Stimulated activated CD8-positive, alpha-beta memory T cell treated with anti-CD3 and anti-CD28 coated beads, Interleukin-7, amount 100 ng/mL, for 1 hour (primary cell): ENCODE measurements around the gene GLB1L3.
"Not testable (repeated sequence)": the region's sequence is repeated elsewhere in the genome, so short reads cannot be mapped to it uniquely, and the experiment has no call there.

Experiments used
- DNase-seq, 2 donors: peaks; one replicate each; pipeline ENCODE4 v3.0.0-alpha.2; 2020; ENCODE audit warnings: low read depth in 2 of 2

The GLB1L3 gene

GRCh38 chr11:134252346-134253187 is 23.6 kb upstream of the GLB1L3 start:
- no peak for DNase-seq

GRCh38 chr11:134253188-134253993 is 22.8 kb upstream of the GLB1L3 start, which contains the start of the genes ACAD8 and THYN1:
Gene ACAD8, plus strand, starts transcription at chr11:134253568. Its CDS starts 33 bp downstream, at chr11:134253601.
Gene THYN1, minus strand, starts transcription at chr11:134253352. Its CDS starts 470 bp downstream, at chr11:134252882.
- DNase-seq, result peak; percentile 85 to 90

- no peak for DNase-seq
These were observed 21.6 kb upstream of the GLB1L3 start for GRCh38 chr11:134254433-134255183.

GRCh38 chr11:134255184-134255561 is 21.0 kb upstream of the GLB1L3 start:
- DNase-seq, result not testable (repeated sequence)

GRCh38 chr11:134257101-134257500 is 19.1 kb upstream of the GLB1L3 start:
- DNase-seq, result no peak

GRCh38 chr11:134258577-134258976 is 17.6 kb upstream of the GLB1L3 start:
- DNase-seq, result no peak

GRCh38 chr11:134260503-134260902 is 15.7 kb upstream of the GLB1L3 start:
- DNase-seq, result no peak

- DNase-seq, result no peak
These were observed 15.2 kb upstream of the GLB1L3 start for GRCh38 chr11:134260983-134261382.

- no peak for DNase-seq
These were observed 14.3 kb upstream of the GLB1L3 start for GRCh38 chr11:134261626-134262488.

- DNase-seq, result no peak
These were observed 11.0 kb upstream of the GLB1L3 start for GRCh38 chr11:134264966-134265764.

GRCh38 chr11:134266440-134266839 is 9.7 kb upstream of the GLB1L3 start:
- no peak for DNase-seq

- DNase-seq, result no peak
These were observed 9.3 kb upstream of the GLB1L3 start for GRCh38 chr11:134266841-134267251.

GRCh38 chr11:134267461-134267860 is 8.7 kb upstream of the GLB1L3 start:
- DNase-seq, result no peak

- DNase-seq, result no peak
These were observed 8.2 kb upstream of the GLB1L3 start for GRCh38 chr11:134267966-134268365.

GRCh38 chr11:134270250-134270714 is 5.9 kb upstream of the GLB1L3 start:
- DNase-seq, result no peak

GRCh38 chr11:134271978-134272377 is 4.2 kb upstream of the GLB1L3 start:
- DNase-seq, result no peak

- DNase-seq, result no peak
These were observed 3.5 kb upstream of the GLB1L3 start for GRCh38 chr11:134272381-134273316.

GRCh38 chr11:134273317-134273712 is 2.9 kb upstream of the GLB1L3 start:
- DNase-seq, result no peak

GRCh38 chr11:134275188-134275533 is 1.0 kb upstream of the GLB1L3 start:
- DNase-seq, result no peak
